Measurements from ENCODE around the gene GZMM.
A peak's percentile ranks its signal among the peaks of the same experiment; 100 is the strongest.
"Not testable (repeated sequence)": the region's sequence is repeated elsewhere in the genome, so short reads cannot be mapped to it uniquely, and the experiment has no call there.

Gene GZMM

GRCh38 chr19:583198-583967 is 39.5 kb downstream of the GZMM start:
- DNase-seq (ENCODE audit: low read depth in 2 of 2): no peak

- DNase-seq (ENCODE audit: low read depth in 2 of 2): no peak
These were observed 40.1 kb downstream of the GZMM start for GRCh38 chr19:583968-584239.

GRCh38 chr19:584240-585001 is 40.6 kb downstream of the GZMM start:
- no peak for DNase-seq (ENCODE audit: low read depth in 2 of 2)

GRCh38 chr19:585146-585545 is 41.3 kb downstream of the GZMM start:
- not testable (repeated sequence) for DNase-seq (ENCODE audit: low read depth in 2 of 2)

- no peak for DNase-seq (ENCODE audit: low read depth in 2 of 2)
These were observed 41.8 kb downstream of the GZMM start for GRCh38 chr19:585551-586110.

- peak; percentile 43 to 68 for DNase-seq (ENCODE audit: low read depth in 2 of 2)
These were observed 44.4 kb downstream of the GZMM start for GRCh38 chr19:588093-588740.

- DNase-seq (ENCODE audit: low read depth in 2 of 2): no peak
These were observed 45.2 kb downstream of the GZMM start for GRCh38 chr19:588741-589692.

GRCh38 chr19:589693-590395 is 46.0 kb downstream of the GZMM start, which contains the start of gene HCN2:
Gene HCN2, plus strand, starts transcription at chr19:589881. Its CDS starts 65 bp downstream, at chr19:589946.
- no peak for DNase-seq (ENCODE audit: low read depth in 2 of 2)

GRCh38 chr19:590396-590745 is 46.5 kb downstream of the GZMM start:
- no peak for DNase-seq (ENCODE audit: low read depth in 2 of 2)

- no peak for DNase-seq (ENCODE audit: low read depth in 2 of 2)
These were observed 46.9 kb downstream of the GZMM start for GRCh38 chr19:590750-591098.

- DNase-seq (ENCODE audit: low read depth in 2 of 2): no peak
These were observed 47.5 kb downstream of the GZMM start for GRCh38 chr19:591099-591958.

GRCh38 chr19:592101-592500 is 48.2 kb downstream of the GZMM start:
- no peak for DNase-seq (ENCODE audit: low read depth in 2 of 2)

- no peak for DNase-seq (ENCODE audit: low read depth in 2 of 2)
These were observed 49.2 kb downstream of the GZMM start for GRCh38 chr19:593055-593454.

GRCh38 chr19:593505-593904 is 49.7 kb downstream of the GZMM start:
- DNase-seq (ENCODE audit: low read depth in 2 of 2): no peak

GRCh38 chr19:594265-594870 is 50.5 kb downstream of the GZMM start:
- DNase-seq (ENCODE audit: low read depth in 2 of 2): no peak

- no peak for DNase-seq (ENCODE audit: low read depth in 2 of 2)
These were observed 51.7 kb downstream of the GZMM start for GRCh38 chr19:595326-596262.

- DNase-seq (ENCODE audit: low read depth in 2 of 2): no peak
These were observed 52.4 kb downstream of the GZMM start for GRCh38 chr19:596263-596655.

All from stimulated activated CD4-positive, alpha-beta T cell treated with anti-CD3 and anti-CD28 coated beads, Interleukin-12 subunit alpha, Interleukin-12 subunit beta, amount 100 ng/mL, for 24 hours (primary cell).